GM19324 (cell line): ENCODE data around the gene ITPK1.

Experiments
- ATAC-seq: cut with Tn5 transposase; IDR thresholded peaks from one replicate; pipeline ENCODE4 v1.9.1; 2021; ENCODE audit warnings: mild to moderate bottlenecking, moderate library complexity; ENCODE audit not compliant: unreplicated experiment, low FRiP score

Gene ITPK1

GRCh38 chr14:92930737-92931602, 184.8 kb downstream of the ITPK1 start:
- no peak for ATAC-seq

- no peak for ATAC-seq
Measured at GRCh38 chr14:92929689-92930608, 185.8 kb downstream of the ITPK1 start.

GRCh38 chr14:92928961-92929688, 186.6 kb downstream of the ITPK1 start:
- no peak for ATAC-seq

- no peak for ATAC-seq
Measured at GRCh38 chr14:92928258-92928629, 187.5 kb downstream of the ITPK1 start.

- ATAC-seq, result no peak
Measured at GRCh38 chr14:92927349-92928257, 188.1 kb downstream of the ITPK1 start.

- ATAC-seq, result no peak
Measured at GRCh38 chr14:92926931-92927330, 188.8 kb downstream of the ITPK1 start.

GRCh38 chr14:92926180-92926845, 189.4 kb downstream of the ITPK1 start:
- ATAC-seq, result no peak

GRCh38 chr14:92925446-92925845, 190.3 kb downstream of the ITPK1 start:
- ATAC-seq, result no peak

- no peak for ATAC-seq
Measured at GRCh38 chr14:92924247-92924646, 191.5 kb downstream of the ITPK1 start.

GRCh38 chr14:92923744-92924103, 192.0 kb downstream of the ITPK1 start:
- ATAC-seq, result no peak

- ATAC-seq, result peak; percentile 41
Measured at GRCh38 chr14:92922883-92923743, 192.6 kb downstream of the ITPK1 start, which contains the start of gene CHGA. Gene CHGA, plus strand, starts transcription at chr14:92923150. Its CDS starts 210 bp downstream, at chr14:92923360.

- no peak for ATAC-seq
Measured at GRCh38 chr14:92922155-92922735, 193.5 kb downstream of the ITPK1 start.

GRCh38 chr14:92920001-92920400, 195.7 kb downstream of the ITPK1 start:
- no peak for ATAC-seq

GRCh38 chr14:92917956-92918355, 197.8 kb downstream of the ITPK1 start:
- no peak for ATAC-seq

GRCh38 chr14:92917041-92917940, 198.4 kb downstream of the ITPK1 start:
- ATAC-seq, result no peak

- no peak for ATAC-seq
Measured at GRCh38 chr14:92916201-92916600, 199.5 kb downstream of the ITPK1 start.
